Measurements from ENCODE around the gene OR8D2. TPM values are rescaled to one million over a fixed set of nuclear protein-coding genes. Genes with fewer than 3 reads are reported as not detected.

OR8D2 gene
- total and polyA plus RNA-seq, 10 of the 15 experiments (the other 5 are each of a cell fraction or from before 2014, with no cell fraction given): not detected

DNA sequence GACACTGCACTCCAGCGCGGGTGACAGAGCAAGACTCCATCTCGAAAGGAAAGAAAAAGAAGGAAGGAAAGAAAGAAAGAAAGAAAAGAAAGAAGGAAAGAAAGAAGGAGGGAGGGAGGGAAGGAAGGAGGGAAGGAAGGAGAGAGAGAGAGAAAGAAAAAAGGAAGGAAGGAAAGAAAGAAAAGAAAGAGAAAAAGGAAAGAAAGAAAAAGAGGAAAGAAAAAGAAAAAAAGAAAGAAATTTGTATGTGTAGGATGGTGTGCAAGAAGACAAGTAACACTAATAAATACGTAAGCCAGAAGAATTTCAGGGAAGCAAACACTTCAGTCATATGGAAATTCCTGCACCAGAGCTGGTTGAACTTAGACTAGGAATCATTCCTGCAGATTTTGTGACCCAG, 6.9 kb downstream of the OR8D2 start:
- no peak overlapping the region for H3K4me2 ChIP-seq (ENCODE audit: control insufficient read depth, insufficient read depth)
- RAD21 ChIA-PET (ENCODE audit: unreplicated experiment): interaction anchor here (0.7 kb wide), 1 partner anchor 17 kb away, joined by 5 read pairs; no protein-coding TSS in a partner anchor
- H3K79me2 ChIP-seq (ENCODE audit: control insufficient read depth, insufficient read depth, low read length): no peaks in the 10 kb centered on the region
- H3K4me3 ChIP-seq: no peak overlapping the region
- SMC1A ChIA-PET (ENCODE audit: uncharacterized antibody, unreplicated experiment): no interaction called here
- DNase-seq (ENCODE audit: low read depth, low spot score) (no peak), ATAC-seq (no peak), FAIRE-seq (no peak)
- no peaks in the 10 kb centered on the region for H3K4me1 ChIP-seq (ENCODE audit: control insufficient read depth, insufficient read depth, low read length)
- no peaks in the 10 kb centered on the region for H4K20me1 ChIP-seq (ENCODE audit: control insufficient read depth, insufficient read depth)
- no peak overlapping the region for H2AFZ ChIP-seq (ENCODE audit: control insufficient read depth, low read depth, low read length)
- no peak overlapping the region for H3K9ac ChIP-seq (ENCODE audit: control insufficient read depth, insufficient read depth, low read length)
- WGBS (ENCODE audit: insufficient coverage, insufficient replicate concordance, low lambda C conversion rate, missing lambda C conversion rate): 55% methylated on average over 4 of the region's 4 CpGs
- H3K27me3 ChIP-seq (replicated peaks in 1 of 2; ENCODE audit: control insufficient read depth in 2 of 2, insufficient read depth in 2 of 2, low read length in 1 of 2): no peaks in the 10 kb centered on the region
- intact Hi-C loops (cut with micrococcal nuclease; ENCODE audit: unreplicated experiment): no loop called here
- BruUV-seq (replicated peaks): no TSS peak
- CTCF ChIA-PET: no interaction called here
- POLR2A ChIA-PET: no interaction called here
- no peaks in the 10 kb centered on the region for H3K9me3 ChIP-seq (replicated peaks; ENCODE audit: control insufficient read depth, insufficient read depth, low read length)
- H3K36me3 ChIP-seq (ENCODE audit: control insufficient read depth in 2 of 2, insufficient read depth in 2 of 2, low read length in 1 of 2): no peaks in the 10 kb centered on the region
- TF ChIP-seq MEF2B (IDR thresholded peaks at IDR 0.05; ENCODE audit: partially characterized antibody, poor library complexity, severe bottlenecking): no peak
- TF ChIP-seq HDAC2 (IDR thresholded peaks at IDR 0.05): no peak
- TF ChIP-seq, protein P1, sequence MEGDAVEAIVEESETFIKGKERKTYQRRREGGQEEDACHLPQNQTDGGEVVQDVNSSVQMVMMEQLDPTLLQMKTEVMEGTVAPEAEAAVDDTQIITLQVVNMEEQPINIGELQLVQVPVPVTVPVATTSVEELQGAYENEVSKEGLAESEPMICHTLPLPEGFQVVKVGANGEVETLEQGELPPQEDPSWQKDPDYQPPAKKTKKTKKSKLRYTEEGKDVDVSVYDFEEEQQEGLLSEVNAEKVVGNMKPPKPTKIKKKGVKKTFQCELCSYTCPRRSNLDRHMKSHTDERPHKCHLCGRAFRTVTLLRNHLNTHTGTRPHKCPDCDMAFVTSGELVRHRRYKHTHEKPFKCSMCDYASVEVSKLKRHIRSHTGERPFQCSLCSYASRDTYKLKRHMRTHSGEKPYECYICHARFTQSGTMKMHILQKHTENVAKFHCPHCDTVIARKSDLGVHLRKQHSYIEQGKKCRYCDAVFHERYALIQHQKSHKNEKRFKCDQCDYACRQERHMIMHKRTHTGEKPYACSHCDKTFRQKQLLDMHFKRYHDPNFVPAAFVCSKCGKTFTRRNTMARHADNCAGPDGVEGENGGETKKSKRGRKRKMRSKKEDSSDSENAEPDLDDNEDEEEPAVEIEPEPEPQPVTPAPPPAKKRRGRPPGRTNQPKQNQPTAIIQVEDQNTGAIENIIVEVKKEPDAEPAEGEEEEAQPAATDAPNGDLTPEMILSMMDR (IDR thresholded peaks at IDR 0.05 in 2 of 3, conservative IDR thresholded peaks at IDR 0.05 in 1 of 3; ENCODE audit: control insufficient read depth in 2 of 3, extremely low read depth in 1 of 3, insufficient read depth in 1 of 3, low read depth in 3 of 3, low read length in 3 of 3): no peak
- TF ChIP-seq TARDBP (IDR thresholded peaks at IDR 0.05; ENCODE audit: borderline replicate concordance): no peak
- no peak for TF ChIP-seq KAT2A (conservative IDR thresholded peaks at IDR 0.05; ENCODE audit: control insufficient read depth, low read depth, low read length)
- TF ChIP-seq, protein P2, sequence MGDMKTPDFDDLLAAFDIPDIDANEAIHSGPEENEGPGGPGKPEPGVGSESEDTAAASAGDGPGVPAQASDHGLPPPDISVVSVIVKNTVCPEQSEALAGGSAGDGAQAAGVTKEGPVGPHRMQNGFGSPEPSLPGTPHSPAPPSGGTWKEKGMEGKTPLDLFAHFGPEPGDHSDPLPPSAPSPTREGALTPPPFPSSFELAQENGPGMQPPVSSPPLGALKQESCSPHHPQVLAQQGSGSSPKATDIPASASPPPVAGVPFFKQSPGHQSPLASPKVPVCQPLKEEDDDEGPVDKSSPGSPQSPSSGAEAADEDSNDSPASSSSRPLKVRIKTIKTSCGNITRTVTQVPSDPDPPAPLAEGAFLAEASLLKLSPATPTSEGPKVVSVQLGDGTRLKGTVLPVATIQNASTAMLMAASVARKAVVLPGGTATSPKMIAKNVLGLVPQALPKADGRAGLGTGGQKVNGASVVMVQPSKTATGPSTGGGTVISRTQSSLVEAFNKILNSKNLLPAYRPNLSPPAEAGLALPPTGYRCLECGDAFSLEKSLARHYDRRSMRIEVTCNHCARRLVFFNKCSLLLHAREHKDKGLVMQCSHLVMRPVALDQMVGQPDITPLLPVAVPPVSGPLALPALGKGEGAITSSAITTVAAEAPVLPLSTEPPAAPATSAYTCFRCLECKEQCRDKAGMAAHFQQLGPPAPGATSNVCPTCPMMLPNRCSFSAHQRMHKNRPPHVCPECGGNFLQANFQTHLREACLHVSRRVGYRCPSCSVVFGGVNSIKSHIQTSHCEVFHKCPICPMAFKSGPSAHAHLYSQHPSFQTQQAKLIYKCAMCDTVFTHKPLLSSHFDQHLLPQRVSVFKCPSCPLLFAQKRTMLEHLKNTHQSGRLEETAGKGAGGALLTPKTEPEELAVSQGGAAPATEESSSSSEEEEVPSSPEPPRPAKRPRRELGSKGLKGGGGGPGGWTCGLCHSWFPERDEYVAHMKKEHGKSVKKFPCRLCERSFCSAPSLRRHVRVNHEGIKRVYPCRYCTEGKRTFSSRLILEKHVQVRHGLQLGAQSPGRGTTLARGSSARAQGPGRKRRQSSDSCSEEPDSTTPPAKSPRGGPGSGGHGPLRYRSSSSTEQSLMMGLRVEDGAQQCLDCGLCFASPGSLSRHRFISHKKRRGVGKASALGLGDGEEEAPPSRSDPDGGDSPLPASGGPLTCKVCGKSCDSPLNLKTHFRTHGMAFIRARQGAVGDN (IDR thresholded peaks at IDR 0.05): no peak
- TF ChIP-seq EED (IDR thresholded peaks at IDR 0.05; ENCODE audit: low read depth): no peak
- TF ChIP-seq, protein P3, sequence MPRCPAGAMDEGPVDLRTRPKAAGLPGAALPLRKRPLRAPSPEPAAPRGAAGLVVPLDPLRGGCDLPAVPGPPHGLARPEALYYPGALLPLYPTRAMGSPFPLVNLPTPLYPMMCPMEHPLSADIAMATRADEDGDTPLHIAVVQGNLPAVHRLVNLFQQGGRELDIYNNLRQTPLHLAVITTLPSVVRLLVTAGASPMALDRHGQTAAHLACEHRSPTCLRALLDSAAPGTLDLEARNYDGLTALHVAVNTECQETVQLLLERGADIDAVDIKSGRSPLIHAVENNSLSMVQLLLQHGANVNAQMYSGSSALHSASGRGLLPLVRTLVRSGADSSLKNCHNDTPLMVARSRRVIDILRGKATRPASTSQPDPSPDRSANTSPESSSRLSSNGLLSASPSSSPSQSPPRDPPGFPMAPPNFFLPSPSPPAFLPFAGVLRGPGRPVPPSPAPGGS (IDR thresholded peaks at IDR 0.05; ENCODE audit: borderline replicate concordance, insufficient read depth, low read depth, low read length, poor library complexity, severe bottlenecking): no peak
- TF ChIP-seq TCF3 (IDR thresholded peaks at IDR 0.05; ENCODE audit: borderline replicate concordance, insufficient read depth, low read depth, low read length): no peak
- no peak for TF ChIP-seq RAD21 (IDR thresholded peaks at IDR 0.05; ENCODE audit: insufficient read depth, low read depth, low read length)
- TF ChIP-seq BMI1 (IDR thresholded peaks at IDR 0.05; ENCODE audit: borderline replicate concordance): no peak
- TF ChIP-seq CHD4 (IDR thresholded peaks at IDR 0.05): no peak
- no peak overlapping the region for H3K27ac ChIP-seq (ENCODE audit: control insufficient read depth, insufficient read depth)
- in situ Hi-C loops (cut with MboI): no loop called here

Measured in GM12878 (cell line).